OCI-LY3 (cell line): ENCODE results near the gene RPS6KA2.

Experiments used
- H2AFZ ChIP-seq: fragments of 200-600, 300-600 bp; shearing (Covaris generic); 2 replicates; pipeline ENCODE4 v1.6.0; 2014; ENCODE audit warnings: antibody characterized with exemption, low read depth, low read length
- H3K27ac ChIP-seq: fragments of 200-600, 300-600 bp; sonication (generic); 2 replicates; pipeline ENCODE4 v1.5.1; 2014; ENCODE audit warnings: mild to moderate bottlenecking, low read length, moderate library complexity, mixed read lengths
- H3K27me3 ChIP-seq: fragments of 200-600, 300-600 bp; sonication (generic); 2 replicates; pipeline ENCODE4 v1.6.1; 2014; ENCODE audit warnings: low read depth, low read length, mixed read lengths
- H3K36me3 ChIP-seq: fragments of 200-600, 300-600 bp; sonication (generic); replicated peaks from 2 replicates; pipeline ENCODE3; 2014; ENCODE audit warnings: low read depth, low read length, mixed read lengths
- H3K4me1 ChIP-seq: fragments of 300-600, 200-600 bp; sonication (generic); 2 replicates; pipeline ENCODE4 v1.6.1; 2014; ENCODE audit warnings: low read length, mixed read lengths
- H3K4me2 ChIP-seq: fragments of 200-600, 300-600 bp; sonication (generic); 2 replicates; pipeline ENCODE4 v1.6.1; 2014; ENCODE audit warnings: low read length, mixed read lengths
- H3K4me3 ChIP-seq: fragments of 300-600, 200-600 bp; sonication (generic); 2 replicates; pipeline ENCODE4 v1.5.1; 2014; ENCODE audit warnings: antibody characterized with exemption, mild to moderate bottlenecking, low read length, moderate library complexity
- H3K79me2 ChIP-seq: fragments of 300-600, 200-600 bp; shearing (Covaris generic); 2 replicates; pipeline ENCODE4 v1.6.1; 2014; ENCODE audit warnings: mild to moderate bottlenecking, low read length, mixed read lengths
- H3K9ac ChIP-seq: fragments of 300-600, 200-600 bp; shearing (Covaris generic); 2 replicates; pipeline ENCODE4 v1.6.0; 2014; ENCODE audit warnings: mild to moderate bottlenecking, low read length, moderate library complexity
- H3K9me3 ChIP-seq: fragments of 200-600, 300-600 bp; shearing (Covaris generic); 2 replicates; pipeline ENCODE4 v1.6.1; 2014; ENCODE audit warnings: low read length, mixed read lengths; ENCODE audit not compliant: insufficient read depth
- H4K20me1 ChIP-seq: fragments of 200-600, 300-600 bp; sonication (generic); 2 replicates; pipeline ENCODE4 v1.6.1; 2016; ENCODE audit warnings: low read length, mixed read lengths; ENCODE audit not compliant: insufficient read depth
- EZH2phosphoT487 ChIP-seq: fragments of 200-600 bp; shearing (Covaris generic); IDR thresholded peaks from 2 replicates; pipeline ENCODE4 v1.6.1; 2018; ENCODE audit warnings: antibody characterized with exemption, mixed run types, low read depth
- TF ChIP-seq, protein P1 (sequence below): fragments of 200-600, 300-600 bp; sonication (generic); IDR thresholded peaks from 2 replicates; pipeline ENCODE4 v1.5.1; 2014; ENCODE audit warnings: antibody characterized with exemption, low read length, low read depth

Gene RPS6KA2

DNA sequence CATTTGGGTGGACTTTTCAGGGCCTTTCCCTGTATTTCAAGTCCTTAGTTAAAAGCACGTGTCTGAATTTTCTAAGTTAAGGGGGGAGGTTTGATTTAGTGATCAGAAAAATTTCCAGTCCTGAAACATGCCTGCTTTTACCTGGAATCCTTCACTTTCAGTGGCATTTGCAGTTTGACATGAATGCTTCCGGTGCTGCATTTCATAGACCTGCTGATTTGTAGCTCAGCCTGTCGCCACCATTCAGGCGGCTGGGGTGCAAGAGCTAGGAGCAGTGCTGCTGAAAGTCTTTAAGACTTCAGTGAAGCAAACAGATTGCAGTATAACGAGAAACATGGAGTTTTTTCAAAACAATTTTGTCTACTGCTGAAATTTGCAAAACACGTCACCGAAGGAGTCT, 14.0 kb downstream of the RPS6KA2 start:
- Histone ChIP-seq H3K79me2 (no peaks in the 10 kb centered on the region), H3K27me3 (no peaks in the 10 kb centered on the region), H3K4me2 (no peak overlapping the region)

DNA sequence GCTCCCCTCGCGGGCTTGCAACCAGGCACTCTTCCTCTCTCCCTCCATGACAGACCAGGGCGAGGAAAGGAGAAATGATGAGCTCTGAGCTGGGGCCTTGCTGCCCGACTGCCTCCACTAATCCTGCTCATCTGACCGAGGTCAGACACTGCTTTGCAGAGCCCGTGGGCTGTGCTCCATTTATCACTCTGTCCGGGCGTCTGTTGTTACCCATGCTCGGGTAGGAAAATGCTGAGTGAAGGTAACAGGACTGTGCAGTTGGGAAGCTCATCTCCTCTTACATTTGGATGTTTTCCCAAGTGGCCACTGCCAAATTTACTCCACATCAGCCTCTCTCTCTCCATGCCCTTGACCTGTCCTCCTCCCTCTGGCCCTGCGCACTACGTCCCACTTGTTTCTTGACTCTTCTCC, 14.6 kb downstream of the RPS6KA2 start:
- Histone ChIP-seq H3K27me3 (no peaks in the 10 kb centered on the region), H4K20me1 (no peaks in the 10 kb centered on the region), H3K4me3 (no peak overlapping the region), H3K9me3 (no peaks in the 10 kb centered on the region), H3K4me2 (no peak overlapping the region), H3K36me3 (no peaks in the 10 kb centered on the region), H3K4me1 (no peaks in the 10 kb centered on the region), H3K79me2 (no peaks in the 10 kb centered on the region), H2AFZ (no peak overlapping the region), H3K27ac (no peak overlapping the region), H3K9ac (no peak overlapping the region)
- TF ChIP-seq EZH2phosphoT487 = no peak
- TF ChIP-seq, protein P1, sequence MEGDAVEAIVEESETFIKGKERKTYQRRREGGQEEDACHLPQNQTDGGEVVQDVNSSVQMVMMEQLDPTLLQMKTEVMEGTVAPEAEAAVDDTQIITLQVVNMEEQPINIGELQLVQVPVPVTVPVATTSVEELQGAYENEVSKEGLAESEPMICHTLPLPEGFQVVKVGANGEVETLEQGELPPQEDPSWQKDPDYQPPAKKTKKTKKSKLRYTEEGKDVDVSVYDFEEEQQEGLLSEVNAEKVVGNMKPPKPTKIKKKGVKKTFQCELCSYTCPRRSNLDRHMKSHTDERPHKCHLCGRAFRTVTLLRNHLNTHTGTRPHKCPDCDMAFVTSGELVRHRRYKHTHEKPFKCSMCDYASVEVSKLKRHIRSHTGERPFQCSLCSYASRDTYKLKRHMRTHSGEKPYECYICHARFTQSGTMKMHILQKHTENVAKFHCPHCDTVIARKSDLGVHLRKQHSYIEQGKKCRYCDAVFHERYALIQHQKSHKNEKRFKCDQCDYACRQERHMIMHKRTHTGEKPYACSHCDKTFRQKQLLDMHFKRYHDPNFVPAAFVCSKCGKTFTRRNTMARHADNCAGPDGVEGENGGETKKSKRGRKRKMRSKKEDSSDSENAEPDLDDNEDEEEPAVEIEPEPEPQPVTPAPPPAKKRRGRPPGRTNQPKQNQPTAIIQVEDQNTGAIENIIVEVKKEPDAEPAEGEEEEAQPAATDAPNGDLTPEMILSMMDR = no peak

More for the DNA sequence above, 14.0 kb downstream of the RPS6KA2 start:
- no peaks in the 10 kb centered on the region for H3K9me3 ChIP-seq
- H2AFZ ChIP-seq = no peak overlapping the region
- no peaks in the 10 kb centered on the region for H3K36me3 ChIP-seq
- TF ChIP-seq, protein P1 = no peak
- TF ChIP-seq EZH2phosphoT487 = no peak
- H3K4me1 ChIP-seq = no peaks in the 10 kb centered on the region
- H3K4me3 ChIP-seq = no peak overlapping the region
- H4K20me1 ChIP-seq = no peaks in the 10 kb centered on the region
- no peak overlapping the region for H3K27ac ChIP-seq
- no peak overlapping the region for H3K9ac ChIP-seq

DNA sequence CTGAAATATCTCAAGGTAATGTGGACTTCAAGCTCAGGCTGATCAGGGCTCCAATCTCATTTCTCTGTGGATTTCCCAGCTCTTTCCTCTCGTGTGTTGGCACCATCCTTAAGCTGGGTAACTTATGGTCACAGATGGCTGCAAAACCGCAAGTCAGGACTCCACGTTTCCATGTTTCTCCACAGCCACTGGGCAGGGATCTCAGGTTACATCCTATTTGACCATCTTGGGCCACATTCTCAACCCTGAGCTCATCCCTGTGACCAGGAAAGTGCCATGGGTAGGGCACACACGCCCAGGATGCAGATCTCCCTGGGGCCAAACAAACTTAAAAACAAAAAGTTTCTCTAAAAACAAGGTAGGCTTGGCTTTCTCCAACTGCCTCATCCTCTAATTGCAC, 15.4 kb downstream of the RPS6KA2 start:
- TF ChIP-seq, protein P1 = no peak
- no peak for TF ChIP-seq EZH2phosphoT487
- H3K27ac ChIP-seq = no peak overlapping the region
- H3K27me3 ChIP-seq = no peaks in the 10 kb centered on the region
- no peaks in the 10 kb centered on the region for H3K79me2 ChIP-seq
- H2AFZ ChIP-seq = no peak overlapping the region
- H3K4me1 ChIP-seq = no peaks in the 10 kb centered on the region
- no peaks in the 10 kb centered on the region for H3K36me3 ChIP-seq
- no peak overlapping the region for H3K4me2 ChIP-seq
- H4K20me1 ChIP-seq = no peaks in the 10 kb centered on the region
- H3K9ac ChIP-seq = no peak overlapping the region
- H3K4me3 ChIP-seq = no peak overlapping the region
- H3K9me3 ChIP-seq = no peaks in the 10 kb centered on the region

DNA sequence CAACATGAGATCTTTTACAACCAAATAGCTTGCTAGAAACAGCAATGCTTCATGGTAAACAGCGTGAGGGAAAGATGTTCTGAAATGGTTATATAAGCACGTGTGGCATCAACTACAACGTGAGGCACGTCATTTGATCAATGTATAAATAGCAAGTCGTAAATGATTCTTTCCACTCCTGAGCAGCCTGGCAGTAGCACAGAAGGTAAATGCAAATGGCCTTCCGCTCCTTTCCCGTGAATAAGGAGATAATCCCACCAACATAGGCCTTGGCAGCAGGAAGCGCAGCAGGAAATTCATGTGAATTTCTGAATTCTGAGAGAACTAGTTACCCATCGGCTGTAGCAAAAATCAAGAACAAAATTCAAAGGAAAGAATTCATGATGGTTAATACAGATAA, 17.0 kb downstream of the RPS6KA2 start:
- no peaks in the 10 kb centered on the region for H3K27me3 ChIP-seq
- no peaks in the 10 kb centered on the region for H3K9me3 ChIP-seq
- H3K9ac ChIP-seq = no peak overlapping the region
- no peak overlapping the region for H2AFZ ChIP-seq
- H3K4me3 ChIP-seq = no peak overlapping the region
- H4K20me1 ChIP-seq = no peaks in the 10 kb centered on the region
- no peaks in the 10 kb centered on the region for H3K79me2 ChIP-seq
- no peak overlapping the region for H3K4me2 ChIP-seq
- TF ChIP-seq EZH2phosphoT487 = no peak
- TF ChIP-seq, protein P1 = no peak
- no peaks in the 10 kb centered on the region for H3K36me3 ChIP-seq
- H3K4me1 ChIP-seq = no peaks in the 10 kb centered on the region
- no peak overlapping the region for H3K27ac ChIP-seq
